DLD1 (cell line): ENCODE data around the gene PRDM11.

Experiments used
- in situ Hi-C: cut with HindIII; loops from 2 replicates; pipeline ENCODE4 v1.10.0; 2017; ENCODE audit warnings: low sequenced_read_pairs

PRDM11 gene

DNA sequence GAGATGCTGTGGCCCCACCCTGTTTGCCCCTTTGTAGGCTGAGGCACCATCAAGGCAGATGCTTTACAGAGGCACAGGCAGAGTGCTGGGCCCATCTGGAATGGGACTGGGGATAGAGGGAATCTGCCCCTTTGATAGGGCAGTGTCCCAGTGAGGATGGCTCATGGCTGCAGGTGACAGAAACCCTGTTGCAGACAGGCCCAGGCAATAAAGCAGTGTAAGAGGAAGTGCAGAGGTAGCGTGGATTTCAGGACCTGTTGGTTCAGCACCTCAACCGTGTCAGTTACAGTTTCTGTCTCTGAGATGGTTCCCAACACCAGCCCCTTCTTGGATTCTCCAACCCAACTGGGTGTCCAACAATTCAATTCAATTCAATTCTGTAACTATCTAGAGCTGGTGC is 25.1 kb downstream of the PRDM11 start:
- in situ Hi-C loops, result no loop called here

GRCh38 chr11:45173064-45173463 is 26.6 kb downstream of the PRDM11 start:
- in situ Hi-C loops, result no loop called here

- in situ Hi-C loops, result no loop called here
These were observed 27.9 kb downstream of the PRDM11 start for GRCh38 chr11:45174168-45174835.

- in situ Hi-C loops, result no loop called here
These were observed 28.5 kb downstream of the PRDM11 start for GRCh38 chr11:45174963-45175362.

- in situ Hi-C loops, result no loop called here
These were observed 30.6 kb downstream of the PRDM11 start for GRCh38 chr11:45176996-45177395.

DNA sequence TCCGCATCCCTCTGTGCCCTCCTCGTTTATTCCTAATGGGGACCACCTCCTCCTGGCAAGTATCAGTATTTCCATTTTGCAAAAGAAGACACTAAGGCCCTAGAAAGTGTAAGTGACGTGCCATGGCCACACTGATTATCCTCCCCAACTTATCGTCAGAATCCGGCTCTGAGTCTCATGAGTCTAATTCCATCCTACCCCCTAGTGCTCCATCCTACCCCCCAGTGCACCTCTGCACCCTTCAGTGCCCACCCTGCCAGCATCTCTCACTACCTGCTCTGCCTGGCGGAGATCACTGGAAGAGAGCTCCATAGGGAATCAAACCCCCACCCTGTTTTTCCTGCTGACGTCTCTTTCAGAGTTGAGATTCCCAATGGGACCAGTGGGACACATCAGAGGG is 31.8 kb downstream of the PRDM11 start:
- in situ Hi-C loops, result no loop called here

DNA sequence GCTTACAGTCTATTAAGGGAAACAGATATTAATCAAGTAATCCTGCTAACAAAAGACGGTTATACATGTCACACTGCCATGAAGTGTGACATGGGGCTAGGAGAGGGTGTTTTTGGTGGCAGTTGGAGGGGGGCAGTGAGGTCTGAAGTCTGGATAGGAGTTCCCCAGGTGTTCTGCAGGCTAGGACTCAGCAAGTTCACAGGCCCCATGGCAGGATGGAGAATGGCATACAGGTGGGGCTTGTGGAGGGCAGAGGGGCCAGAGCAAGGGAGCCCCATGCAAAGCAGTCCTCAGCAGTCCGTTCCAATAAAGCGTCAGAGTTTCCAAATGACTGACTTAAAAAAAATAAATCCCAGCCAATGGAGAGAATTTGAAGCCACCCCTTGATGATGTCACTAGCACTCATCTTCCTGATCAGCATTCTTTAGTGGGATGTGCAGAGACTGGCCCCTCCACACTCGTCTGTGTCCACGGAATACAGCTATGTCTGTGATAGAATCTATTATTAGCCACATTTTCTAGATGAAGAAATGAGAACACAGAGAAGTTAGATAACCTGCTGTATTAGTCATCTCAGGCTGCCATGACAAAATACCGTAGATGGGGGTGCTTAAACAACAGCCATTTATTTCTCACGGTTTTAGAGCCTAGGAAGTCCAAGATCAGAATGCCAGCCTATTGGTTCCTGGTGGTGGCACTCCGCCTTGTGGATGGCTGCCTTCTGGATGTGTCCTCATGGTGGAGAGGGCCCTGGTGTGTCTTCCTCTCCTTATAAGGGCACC is 32.6 kb downstream of the PRDM11 start:
- in situ Hi-C loops, result no loop called here

GRCh38 chr11:45179686-45180178 is 33.3 kb downstream of the PRDM11 start:
- in situ Hi-C loops, result no loop called here

- in situ Hi-C loops, result no loop called here
These were observed 33.9 kb downstream of the PRDM11 start for GRCh38 chr11:45180179-45180847.

GRCh38 chr11:45180848-45181192 is 34.4 kb downstream of the PRDM11 start:
- in situ Hi-C loops, result no loop called here

DNA sequence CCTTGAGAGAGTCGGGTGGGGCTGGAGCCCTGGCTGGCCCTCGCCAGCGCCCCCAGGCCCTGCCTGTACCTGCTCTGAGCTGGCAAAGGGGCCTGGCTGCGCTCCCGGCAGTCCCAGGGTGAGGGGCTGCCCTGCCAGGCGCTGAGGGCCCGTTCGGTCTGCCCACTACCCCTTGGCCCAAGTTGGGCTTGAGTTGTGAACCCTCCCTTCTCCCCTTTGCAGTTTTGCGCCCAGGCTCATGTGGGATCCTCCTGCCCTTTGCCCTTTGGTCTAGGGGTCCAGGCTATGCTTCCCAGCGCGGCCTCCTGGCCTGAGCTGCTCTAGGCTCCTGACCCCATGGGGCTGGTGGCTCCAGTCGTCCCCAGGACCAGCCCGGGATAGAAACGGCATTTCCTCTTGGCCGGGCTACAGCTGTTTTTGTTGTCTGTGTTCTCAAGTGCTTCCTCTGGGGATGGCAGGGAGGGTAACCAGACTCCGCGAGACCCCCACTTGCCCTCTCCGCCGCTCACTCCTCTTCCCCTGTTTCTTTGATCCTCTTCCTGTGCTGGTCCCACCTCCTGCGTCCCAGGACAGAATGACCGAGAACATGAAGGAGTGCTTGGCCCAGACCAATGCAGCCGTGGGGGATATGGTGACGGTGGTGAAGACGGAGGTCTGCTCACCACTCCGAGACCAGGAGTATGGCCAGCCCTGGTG is 34.9 kb downstream of the PRDM11 start:
- in situ Hi-C loops, result no loop called here

GRCh38 chr11:45181889-45182550 is 35.6 kb downstream of the PRDM11 start:
- in situ Hi-C loops, result no loop called here

- in situ Hi-C loops, result no loop called here
These were observed 36.5 kb downstream of the PRDM11 start for GRCh38 chr11:45182902-45183301.

DNA sequence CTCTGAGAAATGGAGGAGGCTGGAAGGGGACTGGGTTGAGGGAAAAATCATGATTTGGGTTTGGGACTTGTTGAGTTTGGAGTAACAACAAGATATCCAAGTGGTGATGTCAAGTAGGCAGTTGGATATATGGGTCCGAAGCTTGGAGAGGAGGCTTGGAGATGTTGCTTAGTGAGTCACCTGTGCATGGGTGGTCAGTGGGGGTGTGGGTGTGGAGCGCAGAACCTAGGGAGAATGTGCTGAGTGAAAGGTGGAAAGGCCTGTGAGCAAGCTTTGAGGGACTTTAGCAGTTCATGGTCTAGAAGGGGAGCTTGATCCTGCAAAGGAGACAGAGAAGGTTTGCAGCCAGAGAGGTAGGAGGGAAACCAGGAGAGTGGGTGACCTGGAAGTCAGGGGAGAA is 38.2 kb downstream of the PRDM11 start:
- in situ Hi-C loops, result no loop called here

DNA sequence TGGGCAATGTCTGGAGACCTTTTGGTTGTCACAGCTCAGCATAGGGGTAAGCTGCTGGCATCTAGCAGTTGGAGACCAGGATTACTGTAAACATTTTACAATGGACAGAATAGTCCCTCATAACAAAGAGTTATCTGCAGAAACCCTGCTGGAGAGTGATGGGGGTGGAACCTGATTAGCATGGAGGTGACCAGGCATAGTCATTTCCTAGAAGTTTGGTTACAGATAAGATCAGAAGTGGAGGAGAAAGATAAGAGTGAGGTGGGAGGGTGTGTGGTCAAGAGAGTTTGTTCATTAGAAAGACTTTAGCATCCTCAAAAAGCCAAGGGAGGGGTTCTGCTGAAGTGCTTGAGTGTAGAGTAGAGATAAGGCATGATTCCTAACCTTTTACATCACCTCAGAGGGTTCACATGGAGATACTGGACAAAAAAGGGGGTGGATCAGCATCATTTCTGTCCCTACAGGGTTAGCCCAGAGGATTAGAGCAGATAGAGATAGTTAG is 38.8 kb downstream of the PRDM11 start:
- in situ Hi-C loops, result no loop called here

GRCh38 chr11:45187375-45187774 is 40.9 kb downstream of the PRDM11 start:
- in situ Hi-C loops, result no loop called here

DNA sequence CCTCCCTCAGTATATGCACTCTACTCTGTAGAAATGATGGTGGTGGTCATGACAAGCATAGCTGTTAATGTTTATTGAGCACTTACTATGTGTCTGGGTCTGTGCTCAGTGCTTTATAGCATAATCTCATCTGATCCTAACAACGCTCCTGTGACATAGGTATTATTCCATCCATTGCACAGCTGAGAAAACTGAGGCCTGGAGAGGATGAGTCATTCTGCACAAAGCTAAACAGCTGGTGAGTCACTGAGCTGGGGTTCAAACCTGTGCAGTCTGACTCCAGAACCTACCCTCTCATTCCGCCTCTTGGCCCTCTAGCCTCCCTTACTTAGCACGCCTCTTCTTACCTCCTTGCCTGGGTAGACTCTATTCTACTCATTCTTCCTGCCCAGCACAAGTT is 41.7 kb downstream of the PRDM11 start:
- in situ Hi-C loops, result no loop called here

DNA sequence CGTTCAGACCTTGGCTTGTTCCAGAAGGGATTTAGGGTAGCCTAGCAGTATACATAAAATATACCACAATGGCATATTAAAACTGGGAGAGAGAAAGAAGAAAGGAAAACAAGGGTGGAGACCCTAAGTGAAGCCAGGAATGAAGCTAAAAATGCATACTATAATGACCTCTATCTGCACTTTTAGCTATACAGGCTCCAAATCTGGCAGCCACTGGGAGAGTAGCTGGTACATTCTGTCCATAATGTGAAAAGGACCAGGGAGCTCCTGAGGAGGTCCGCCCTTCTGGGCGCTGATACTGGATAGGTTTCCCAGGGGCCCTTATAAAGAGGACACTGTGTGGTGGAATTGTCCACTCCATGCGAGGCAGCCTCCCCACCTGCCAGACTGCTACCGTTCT is 42.8 kb downstream of the PRDM11 start:
- in situ Hi-C loops, result no loop called here

GRCh38 chr11:45193695-45194094 is 47.3 kb downstream of the PRDM11 start:
- in situ Hi-C loops, result no loop called here

GRCh38 chr11:45204761-45205160 is 58.3 kb downstream of the PRDM11 start:
- in situ Hi-C loops, result no loop called here

DNA sequence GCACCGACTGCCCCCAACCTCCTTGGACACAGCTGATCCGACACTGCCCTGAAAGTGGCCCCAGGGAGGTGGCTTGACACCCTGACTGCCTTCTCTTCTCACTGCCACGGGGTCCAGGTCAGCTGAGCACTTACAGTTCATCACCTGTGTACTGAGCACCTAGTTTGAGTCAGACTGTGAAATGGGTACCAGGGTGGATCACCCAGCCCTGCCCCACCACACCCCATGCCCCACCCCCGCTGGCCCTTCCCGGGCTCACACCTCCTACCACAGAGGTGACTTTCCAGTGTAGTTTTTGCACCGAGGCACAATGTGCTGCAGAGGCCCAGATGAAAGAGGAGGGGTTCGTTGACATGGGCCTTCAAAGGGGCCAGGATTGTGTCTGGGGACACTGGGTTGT is 59.5 kb downstream of the PRDM11 start:
- in situ Hi-C loops, result no loop called here
